Fibroblast of pulmonary artery (primary cell): ENCODE results near the gene PVALEF.

Source experiments
- DNase-seq: peaks from one replicate; pipeline ENCODE4 v3.0.0-alpha.2; 2010; ENCODE audit warnings: low read depth
- H3K4me3 ChIP-seq: replicated peaks from 2 replicates; pipeline ENCODE4 v1.5.1; 2011; ENCODE audit warnings: low read depth, mild to moderate bottlenecking, control low read depth, low read length, moderate library complexity
- TF ChIP-seq, protein P1 (sequence below): IDR thresholded peaks from 2 replicates; pipeline ENCODE4 v1.5.1; 2011; ENCODE audit warnings: mild to moderate bottlenecking, control low read depth, low read length, inconsistent platforms; ENCODE audit errors: missing control alignments

The PVALEF gene

DNA sequence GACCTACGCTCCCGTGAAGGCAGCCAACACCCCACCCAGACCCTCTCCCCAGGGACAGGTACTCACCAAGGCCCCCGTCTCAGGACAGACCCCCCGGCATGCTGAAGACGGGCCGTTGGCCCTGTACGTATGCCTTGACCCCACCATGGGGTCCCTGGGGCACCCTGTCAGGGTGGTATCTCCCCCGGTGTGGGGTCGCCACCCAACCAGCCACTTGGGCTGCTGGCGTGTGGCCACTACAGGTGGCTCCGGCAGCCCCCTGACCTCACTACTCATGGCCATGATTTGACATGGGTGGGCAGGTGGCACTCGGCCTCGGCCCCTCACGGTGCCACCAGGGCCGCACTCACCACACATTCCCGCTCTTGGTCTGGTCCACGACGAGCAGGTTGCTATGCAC, 40.9 kb upstream of the PVALEF start:
- TF ChIP-seq, protein P1, sequence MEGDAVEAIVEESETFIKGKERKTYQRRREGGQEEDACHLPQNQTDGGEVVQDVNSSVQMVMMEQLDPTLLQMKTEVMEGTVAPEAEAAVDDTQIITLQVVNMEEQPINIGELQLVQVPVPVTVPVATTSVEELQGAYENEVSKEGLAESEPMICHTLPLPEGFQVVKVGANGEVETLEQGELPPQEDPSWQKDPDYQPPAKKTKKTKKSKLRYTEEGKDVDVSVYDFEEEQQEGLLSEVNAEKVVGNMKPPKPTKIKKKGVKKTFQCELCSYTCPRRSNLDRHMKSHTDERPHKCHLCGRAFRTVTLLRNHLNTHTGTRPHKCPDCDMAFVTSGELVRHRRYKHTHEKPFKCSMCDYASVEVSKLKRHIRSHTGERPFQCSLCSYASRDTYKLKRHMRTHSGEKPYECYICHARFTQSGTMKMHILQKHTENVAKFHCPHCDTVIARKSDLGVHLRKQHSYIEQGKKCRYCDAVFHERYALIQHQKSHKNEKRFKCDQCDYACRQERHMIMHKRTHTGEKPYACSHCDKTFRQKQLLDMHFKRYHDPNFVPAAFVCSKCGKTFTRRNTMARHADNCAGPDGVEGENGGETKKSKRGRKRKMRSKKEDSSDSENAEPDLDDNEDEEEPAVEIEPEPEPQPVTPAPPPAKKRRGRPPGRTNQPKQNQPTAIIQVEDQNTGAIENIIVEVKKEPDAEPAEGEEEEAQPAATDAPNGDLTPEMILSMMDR, result no peak
- no peak for DNase-seq
- no peak overlapping the region for H3K4me3 ChIP-seq

DNA sequence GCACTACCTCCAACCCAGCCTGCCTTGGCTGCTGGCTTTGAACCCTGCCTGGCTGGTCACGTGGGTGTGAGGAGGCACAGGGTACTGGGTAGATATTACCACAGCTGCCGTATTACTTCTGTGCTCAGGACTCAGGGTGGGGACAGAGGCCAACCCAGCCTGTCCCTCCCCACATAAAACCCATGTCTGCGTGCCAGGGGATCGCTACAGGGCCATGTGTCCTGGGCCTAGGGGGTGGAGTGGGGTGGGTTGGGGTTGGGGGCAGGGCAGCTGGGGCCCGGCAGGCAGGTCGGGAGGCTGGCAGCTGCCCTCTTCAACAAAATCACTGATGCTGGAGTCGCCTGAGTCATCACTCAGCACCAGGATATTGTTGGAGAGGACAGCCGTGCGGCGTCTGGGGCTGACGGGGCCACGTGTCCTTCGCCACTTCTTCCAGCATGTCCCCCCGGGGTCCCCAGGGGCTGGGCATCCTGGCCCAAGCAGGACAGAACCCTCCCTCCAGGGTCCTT, 39.7 kb upstream of the PVALEF start:
- TF ChIP-seq, protein P1, result no peak
- H3K4me3 ChIP-seq, result no peak overlapping the region
- DNase-seq, result no peak

DNA sequence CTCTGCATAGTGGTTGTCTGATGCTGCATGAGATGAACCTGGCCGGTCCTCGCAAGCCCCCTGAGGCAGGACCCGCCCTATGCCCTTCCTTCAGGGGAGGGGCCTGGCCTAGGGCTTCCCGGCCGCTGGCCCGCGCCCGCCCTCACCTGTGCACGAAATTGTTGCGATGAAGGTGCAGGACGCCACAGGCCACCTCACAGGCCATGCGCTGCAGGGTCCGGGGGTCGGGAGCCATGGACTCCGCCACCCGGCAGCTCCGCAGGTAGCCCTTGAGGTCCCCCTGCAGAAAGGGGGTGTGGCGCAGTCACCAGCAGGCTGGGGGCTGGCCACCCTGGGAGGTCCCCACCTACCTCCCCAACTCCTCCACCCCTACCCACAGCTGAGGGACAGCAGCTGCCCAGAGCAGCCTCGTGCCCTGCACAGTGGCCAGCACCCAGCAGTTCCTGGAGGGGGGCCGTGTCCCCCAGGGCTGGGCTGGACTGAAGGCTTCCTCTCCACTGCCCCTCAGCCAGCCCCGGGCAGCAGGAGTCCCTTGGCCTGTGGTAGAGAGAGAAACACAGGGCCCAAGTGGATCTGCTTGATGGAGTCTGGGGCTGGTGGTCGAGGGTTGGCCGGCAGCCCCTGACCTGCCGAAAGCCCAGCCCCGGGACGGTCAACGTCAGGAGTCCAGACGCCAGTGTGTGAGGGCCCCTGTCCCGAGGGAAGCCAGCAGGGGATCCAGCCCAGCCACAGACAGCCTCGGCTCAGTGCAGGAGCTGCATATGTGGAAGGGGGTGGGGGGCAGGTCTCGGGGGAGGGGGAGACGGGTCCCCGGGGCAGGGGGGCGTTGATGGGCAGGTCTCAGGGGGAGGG, 38.8 kb upstream of the PVALEF start:
- no peak overlapping the region for H3K4me3 ChIP-seq
- no peak for DNase-seq
- TF ChIP-seq, protein P1, result no peak

DNA sequence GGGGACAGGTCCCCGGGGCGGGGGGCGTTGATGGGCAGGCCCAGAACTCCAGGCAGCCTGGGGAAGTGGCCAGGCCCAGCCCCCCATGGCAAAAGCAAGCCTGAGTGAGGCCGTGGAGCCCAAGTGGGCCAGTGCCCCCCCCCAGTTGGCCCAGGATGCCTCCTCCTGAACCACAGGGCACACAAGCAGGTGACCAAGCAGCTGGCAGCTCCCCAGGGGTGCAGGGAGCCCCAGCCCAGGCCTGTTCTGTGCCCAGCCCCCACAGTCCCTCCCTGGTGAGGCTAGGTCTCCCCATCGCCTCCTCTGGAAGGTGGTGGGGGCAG, 38.2 kb upstream of the PVALEF start:
- H3K4me3 ChIP-seq, result no peak overlapping the region
- no peak for DNase-seq
- TF ChIP-seq, protein P1, result no peak

DNA sequence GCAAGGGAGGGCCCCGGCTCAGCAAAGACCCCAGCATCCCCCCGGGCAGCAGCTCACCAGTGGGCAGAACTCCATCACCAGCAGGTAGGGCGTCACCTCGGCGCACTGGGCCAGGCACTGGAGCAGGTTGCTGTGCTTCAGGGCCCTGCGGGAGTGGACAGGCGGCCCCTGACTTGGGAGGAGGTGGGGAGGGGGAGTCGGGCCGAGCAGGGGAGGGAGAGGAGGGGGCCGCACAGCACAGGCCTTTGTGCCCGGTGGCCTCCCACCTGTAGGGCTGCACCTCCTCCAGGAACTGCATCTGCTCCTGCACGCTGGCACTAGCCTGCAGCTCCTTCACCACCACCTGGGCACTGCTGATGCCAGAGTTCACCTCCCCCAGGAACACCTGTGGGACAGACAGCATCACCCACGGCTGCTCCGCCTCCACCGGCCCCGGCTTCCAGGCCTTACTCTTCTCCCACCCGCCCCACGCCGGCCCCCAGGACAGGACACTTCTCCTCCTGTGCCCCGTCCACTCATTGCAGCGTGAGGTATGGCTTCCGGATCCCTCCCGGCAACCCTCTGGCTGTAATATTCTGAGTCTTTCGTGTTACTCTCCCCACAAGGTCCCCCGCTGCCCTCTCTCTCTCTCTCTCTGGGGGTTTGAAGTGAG, 37.7 kb upstream of the PVALEF start:
- no peak for DNase-seq
- no peak overlapping the region for H3K4me3 ChIP-seq
- TF ChIP-seq, protein P1, result no peak

DNA sequence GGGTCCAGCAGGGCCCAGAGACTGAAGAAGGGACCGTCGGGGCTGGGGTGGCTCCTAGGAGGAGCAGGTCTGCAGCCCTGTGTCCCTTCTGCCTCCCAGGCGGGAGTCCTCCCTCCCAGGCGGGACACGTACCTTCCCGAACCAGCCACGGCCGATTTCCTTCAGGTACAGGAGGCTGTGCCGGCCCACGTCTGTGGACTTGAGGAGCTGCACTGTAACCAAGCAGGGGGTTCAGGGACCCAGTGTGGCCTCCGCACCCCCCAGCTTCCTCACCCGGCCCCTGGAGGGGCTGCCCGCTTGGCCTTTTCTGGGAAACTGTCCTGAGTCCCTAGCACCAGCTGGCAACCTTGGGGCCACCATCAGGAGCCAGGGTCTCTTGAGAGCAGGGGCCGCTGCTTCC, 37.0 kb upstream of the PVALEF start:
- no peak for DNase-seq
- TF ChIP-seq, protein P1, result no peak
- H3K4me3 ChIP-seq, result no peak overlapping the region
